ENCODE measurements around the gene CES5A.
"Not testable (repeated sequence)": the region's sequence is repeated elsewhere in the genome, so short reads cannot be mapped to it uniquely, and the experiment has no call there.

CES5A gene

GRCh38 chr16:55875273-55875672, at the start of gene CES5A:
CES5A (minus strand) TSS chr16:55875373; CDS start chr16:55875221, 152 bp downstream.
- peak; percentile 3 for DNase-seq

- no peak for DNase-seq
Observed at GRCh38 chr16:55922662-55923061, 47.5 kb upstream of the CES5A start.

GRCh38 chr16:55917373-55918160, 42.4 kb upstream of the CES5A start:
- DNase-seq, result no peak

- DNase-seq, result no peak
Observed at GRCh38 chr16:55915096-55915827, 40.1 kb upstream of the CES5A start.

- DNase-seq, result no peak
Observed at GRCh38 chr16:55914383-55914782, 39.2 kb upstream of the CES5A start.

GRCh38 chr16:55913716-55914115, 38.5 kb upstream of the CES5A start:
- no peak for DNase-seq

- not testable (repeated sequence) for DNase-seq
Observed at GRCh38 chr16:55913121-55913520, 37.9 kb upstream of the CES5A start.

GRCh38 chr16:55912022-55912421, 36.8 kb upstream of the CES5A start:
- DNase-seq, result no peak

GRCh38 chr16:55911616-55912015, 36.4 kb upstream of the CES5A start:
- no peak for DNase-seq

- no peak for DNase-seq
Observed at GRCh38 chr16:55909876-55910275, 34.7 kb upstream of the CES5A start.

- no peak for DNase-seq
Observed at GRCh38 chr16:55908641-55909040, 33.5 kb upstream of the CES5A start.

GRCh38 chr16:55907661-55908060, 32.5 kb upstream of the CES5A start:
- no peak for DNase-seq

- DNase-seq, result no peak
Observed at GRCh38 chr16:55906123-55906522, 30.9 kb upstream of the CES5A start.

GRCh38 chr16:55905651-55906050, 30.5 kb upstream of the CES5A start:
- no peak for DNase-seq

GRCh38 chr16:55901566-55902217, 26.5 kb upstream of the CES5A start:
- DNase-seq, result no peak

GRCh38 chr16:55900616-55901393, 25.6 kb upstream of the CES5A start:
- DNase-seq, result no peak

GRCh38 chr16:55899857-55900256, 24.7 kb upstream of the CES5A start:
- no peak for DNase-seq

GRCh38 chr16:55898592-55898991, 23.4 kb upstream of the CES5A start:
- no peak for DNase-seq

GRCh38 chr16:55892821-55893220, 17.6 kb upstream of the CES5A start:
- DNase-seq, result no peak

GRCh38 chr16:55889518-55889917, 14.3 kb upstream of the CES5A start:
- no peak for DNase-seq

- no peak for DNase-seq
Observed at GRCh38 chr16:55888546-55888945, 13.4 kb upstream of the CES5A start.

- peak; percentile 73 for DNase-seq
Observed at GRCh38 chr16:55876854-55877253, 1.7 kb upstream of the CES5A start.

- no peak for DNase-seq
Observed at GRCh38 chr16:55873122-55873521, 2.1 kb downstream of the CES5A start.
